Right atrium auricular region (tissue), 2 donors: ENCODE results near the gene TPP2. TPM values are rescaled to one million over a fixed set of nuclear protein-coding genes. Genes with fewer than 3 reads are reported as not detected.

Experiments
- DNase-seq: peaks from one replicate; pipeline ENCODE4 v3.0.0-alpha.2; 2019; ENCODE audit warnings: low spot score
- H3K27ac ChIP-seq, 2 donors: fragments of 200-600 bp; sonication (generic); 1 replicate in 1 of 2; 2 replicates in 1 of 2; pipeline ENCODE4 v1.5.1; 2016 to 2019
- H3K27me3 ChIP-seq, 2 donors: fragments of 200-600 bp; sonication (generic); one replicate each; pipeline versions ENCODE4 v1.5.1 to v1.6.0; 2017 to 2019
- H3K36me3 ChIP-seq: fragments of 200-600 bp; sonication (generic); one replicate; pipeline ENCODE4 v1.5.1; 2016
- H3K4me1 ChIP-seq, 2 donors: fragments of 200-600 bp; sonication (generic); one replicate each; pipeline versions ENCODE4 v1.5.1 to v1.6.0; 2017 to 2019
- H3K4me3 ChIP-seq, 2 donors: fragments of 200-600 bp; sonication (generic); 1 replicate in 1 of 2; 2 replicates in 1 of 2; pipeline ENCODE4 v1.5.1; 2017 to 2019; ENCODE audit warnings: mild to moderate bottlenecking in 1 of 2, moderate library complexity in 1 of 2
- H3K9me3 ChIP-seq, 2 donors: fragments of 200-600 bp; sonication (generic); one replicate each; pipeline ENCODE4 v1.5.1; 2019
- total RNA-seq, 2 donors: library from RNA; depleted of rRNA; stranded (reverse); fragments of >200 nt; gene quantifications; one replicate each; pipeline ENCODE4 v1.1.0, GENCODE V29; 2016
- TF ChIP-seq, protein P1 (sequence below), 2 donors: fragments of 200-600 bp; sonication (generic); IDR thresholded peaks; one replicate each; pipeline ENCODE4 v1.5.1; 2019; ENCODE audit warnings: antibody characterized with exemption in 2 of 2

Gene TPP2
- total RNA-seq, 2 donors from 2014 or later: 28.6 to 59.9 TPM

DNA sequence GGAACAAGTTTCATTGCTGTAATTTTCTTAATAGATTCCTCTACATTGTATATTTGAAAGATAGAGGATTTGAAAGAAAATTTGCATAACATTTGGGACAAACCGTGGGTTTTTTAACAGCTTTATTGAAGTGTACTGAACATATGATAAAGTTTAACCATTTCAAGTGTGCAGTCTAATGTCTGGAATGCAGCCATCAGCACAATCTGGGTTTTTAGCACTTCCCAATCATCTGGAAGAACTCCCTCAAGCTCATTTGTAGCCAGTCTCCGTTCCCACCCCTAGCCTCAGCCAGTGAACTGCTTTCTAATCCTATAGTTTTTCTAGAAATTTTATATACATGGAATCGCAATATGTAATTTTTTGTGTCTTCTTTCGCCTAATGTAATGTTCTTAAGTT lies 85.4 kb downstream of the TPP2 start:
- Histone ChIP-seq H3K36me3 (peaks cover 8% of the 10 kb centered on the region), H3K4me3 (no peak overlapping the region), H3K9me3 (no peaks in the 10 kb centered on the region), H3K27ac (no peak overlapping the region), H3K4me1 (peaks cover 0 to 6% of the 10 kb centered on the region in 2 donors), H3K27me3 (no peaks in the 10 kb centered on the region)
- DNase-seq: no peak
- TF ChIP-seq, protein P1, sequence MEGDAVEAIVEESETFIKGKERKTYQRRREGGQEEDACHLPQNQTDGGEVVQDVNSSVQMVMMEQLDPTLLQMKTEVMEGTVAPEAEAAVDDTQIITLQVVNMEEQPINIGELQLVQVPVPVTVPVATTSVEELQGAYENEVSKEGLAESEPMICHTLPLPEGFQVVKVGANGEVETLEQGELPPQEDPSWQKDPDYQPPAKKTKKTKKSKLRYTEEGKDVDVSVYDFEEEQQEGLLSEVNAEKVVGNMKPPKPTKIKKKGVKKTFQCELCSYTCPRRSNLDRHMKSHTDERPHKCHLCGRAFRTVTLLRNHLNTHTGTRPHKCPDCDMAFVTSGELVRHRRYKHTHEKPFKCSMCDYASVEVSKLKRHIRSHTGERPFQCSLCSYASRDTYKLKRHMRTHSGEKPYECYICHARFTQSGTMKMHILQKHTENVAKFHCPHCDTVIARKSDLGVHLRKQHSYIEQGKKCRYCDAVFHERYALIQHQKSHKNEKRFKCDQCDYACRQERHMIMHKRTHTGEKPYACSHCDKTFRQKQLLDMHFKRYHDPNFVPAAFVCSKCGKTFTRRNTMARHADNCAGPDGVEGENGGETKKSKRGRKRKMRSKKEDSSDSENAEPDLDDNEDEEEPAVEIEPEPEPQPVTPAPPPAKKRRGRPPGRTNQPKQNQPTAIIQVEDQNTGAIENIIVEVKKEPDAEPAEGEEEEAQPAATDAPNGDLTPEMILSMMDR (IDR thresholded peaks at IDR 0.05): no peak

DNA sequence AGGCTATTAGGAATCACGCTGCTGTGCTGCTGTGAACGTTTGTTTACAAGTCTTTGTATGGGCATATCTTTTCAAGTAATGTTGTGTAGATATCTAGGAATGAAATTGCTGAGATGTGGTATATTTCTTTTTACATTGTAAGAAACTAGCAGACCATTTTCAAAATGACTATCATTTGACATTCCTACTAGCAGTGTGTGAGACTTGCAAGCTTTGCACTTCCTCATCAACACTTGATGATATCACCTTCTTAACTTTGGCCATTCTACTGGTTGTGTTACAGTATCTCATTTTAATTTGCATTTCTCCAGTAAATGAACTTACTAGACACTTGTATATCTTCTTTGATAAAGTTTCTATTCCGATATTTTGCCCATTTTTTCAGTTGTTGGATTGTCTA lies 85.9 kb downstream of the TPP2 start:
- TF ChIP-seq, protein P1 (IDR thresholded peaks at IDR 0.05): no peak
- H3K36me3 ChIP-seq: peaks cover 8% of the 10 kb centered on the region
- no peaks in the 10 kb centered on the region for H3K27me3 ChIP-seq
- H3K4me3 ChIP-seq: no peak overlapping the region
- H3K9me3 ChIP-seq: no peaks in the 10 kb centered on the region
- peaks cover 0 to 6% of the 10 kb centered on the region in 2 donors for H3K4me1 ChIP-seq
- no peak overlapping the region for H3K27ac ChIP-seq
- DNase-seq: no peak

DNA sequence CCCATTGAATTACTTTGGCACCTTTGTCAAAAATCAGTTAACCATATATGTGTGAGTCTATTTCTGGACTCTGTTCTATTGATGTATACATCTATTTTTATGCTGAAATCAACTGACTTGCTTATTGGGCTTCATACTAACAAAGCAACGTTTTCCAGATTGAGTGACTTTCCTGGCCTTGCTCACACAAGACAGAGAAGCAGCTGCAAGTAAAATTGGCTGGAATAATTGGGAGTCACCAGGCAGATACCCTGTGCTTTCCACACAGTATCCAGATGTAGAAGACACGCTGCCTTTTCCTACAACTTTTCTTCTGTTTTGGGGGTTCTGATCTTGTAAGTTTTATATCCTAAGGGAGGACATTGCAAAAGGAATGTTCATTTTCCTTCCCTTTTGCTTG lies 86.9 kb downstream of the TPP2 start:
- no peak overlapping the region for H3K27ac ChIP-seq
- H3K4me3 ChIP-seq: no peak overlapping the region
- peaks cover 8% of the 10 kb centered on the region for H3K36me3 ChIP-seq
- no peaks in the 10 kb centered on the region for H3K9me3 ChIP-seq
- TF ChIP-seq, protein P1 (IDR thresholded peaks at IDR 0.05): no peak
- peaks cover 0 to 2% of the 10 kb centered on the region in 2 donors for H3K4me1 ChIP-seq
- DNase-seq: no peak
- H3K27me3 ChIP-seq: no peaks in the 10 kb centered on the region

DNA sequence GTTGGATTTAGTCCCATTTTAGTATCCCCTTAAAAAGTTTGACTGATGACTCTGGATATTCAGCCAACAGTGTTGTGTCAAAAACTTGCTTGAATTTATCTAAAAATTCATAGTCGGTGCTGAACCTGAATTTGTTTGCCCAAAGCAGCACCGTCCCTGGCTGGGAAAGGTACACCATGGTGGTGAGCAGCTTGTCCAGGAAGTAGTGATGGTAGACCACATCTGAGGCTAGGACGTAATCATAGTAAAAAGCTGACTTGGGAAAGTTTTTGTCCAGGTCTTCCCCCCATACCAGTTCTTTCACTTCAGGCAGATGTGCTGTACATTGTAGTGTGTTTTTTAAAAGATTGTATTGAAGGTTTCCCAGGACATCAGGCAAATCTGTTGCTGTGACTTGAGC lies 89.2 kb downstream of the TPP2 start:
- H3K9me3 ChIP-seq: no peaks in the 10 kb centered on the region
- no peak overlapping the region for H3K4me3 ChIP-seq
- TF ChIP-seq, protein P1 (IDR thresholded peaks at IDR 0.05): no peak
- no peaks in the 10 kb centered on the region for H3K4me1 ChIP-seq
- DNase-seq: no peak
- no peaks in the 10 kb centered on the region for H3K27me3 ChIP-seq
- H3K36me3 ChIP-seq: no peaks in the 10 kb centered on the region
- no peak overlapping the region for H3K27ac ChIP-seq

DNA sequence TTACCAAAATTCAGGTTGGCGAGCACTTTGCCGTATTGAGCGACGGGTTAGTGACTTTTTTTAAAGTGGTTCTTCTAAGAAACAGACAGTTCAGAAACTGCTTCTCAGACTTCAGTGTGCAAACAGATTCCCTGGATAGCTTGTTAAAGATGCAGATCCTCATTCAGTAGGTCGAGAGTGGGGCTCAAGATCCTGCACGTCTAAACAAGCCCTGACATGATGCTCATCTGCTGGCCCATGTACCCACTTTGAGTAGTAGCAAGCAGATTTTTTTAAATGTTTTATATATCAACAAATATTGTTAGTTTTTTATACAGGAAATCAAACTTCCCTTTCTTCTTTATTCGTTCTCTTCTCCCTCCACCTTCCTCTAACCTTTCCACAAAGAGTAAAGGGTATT lies 90.7 kb downstream of the TPP2 start:
- H3K27me3 ChIP-seq: no peaks in the 10 kb centered on the region
- H3K27ac ChIP-seq: no peak overlapping the region
- H3K4me3 ChIP-seq: no peak overlapping the region
- TF ChIP-seq, protein P1 (IDR thresholded peaks at IDR 0.05): no peak
- no peaks in the 10 kb centered on the region for H3K36me3 ChIP-seq
- no peaks in the 10 kb centered on the region for H3K4me1 ChIP-seq
- no peak for DNase-seq
- no peaks in the 10 kb centered on the region for H3K9me3 ChIP-seq

DNA sequence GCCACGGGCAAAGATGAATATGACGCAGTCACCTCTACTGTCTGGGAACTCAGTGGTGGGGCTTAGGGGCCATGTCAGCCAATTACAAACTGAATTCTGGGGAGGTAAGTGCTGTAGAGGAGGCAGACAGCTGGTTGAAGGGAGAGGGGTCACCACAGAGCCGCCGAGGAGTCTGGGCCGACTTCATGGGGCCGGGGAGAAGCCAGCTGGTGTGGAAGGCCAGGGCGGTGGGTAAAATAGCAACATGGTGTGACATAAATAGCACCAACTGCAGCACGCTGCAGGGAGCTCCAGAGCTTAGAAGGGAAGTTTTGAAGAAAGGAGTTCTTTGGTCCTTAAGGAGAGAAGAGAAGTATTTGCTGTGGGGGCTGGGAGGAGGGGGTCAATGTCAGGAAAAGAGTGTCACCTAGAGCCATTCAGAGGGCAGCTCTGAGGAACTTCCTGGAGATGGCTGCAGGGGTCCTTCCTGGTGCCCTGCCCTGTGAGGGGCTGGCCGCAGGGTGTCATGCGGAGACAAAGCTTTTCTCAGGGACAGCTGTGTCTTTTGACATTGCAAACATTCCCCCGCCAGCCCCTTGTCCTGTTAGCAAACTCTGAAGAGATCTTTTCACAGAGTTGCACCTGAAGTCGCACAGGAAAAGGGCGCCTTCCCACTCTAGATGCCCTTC lies 91.7 kb downstream of the TPP2 start:
- Histone ChIP-seq H3K36me3 (no peaks in the 10 kb centered on the region), H3K27me3 (no peaks in the 10 kb centered on the region), H3K9me3 (no peaks in the 10 kb centered on the region), H3K27ac (no peak overlapping the region), H3K4me1 (no peaks in the 10 kb centered on the region), H3K4me3 (no peak overlapping the region)
- DNase-seq: no peak
- TF ChIP-seq, protein P1 (IDR thresholded peaks at IDR 0.05): no peak
